Neuronal stem cell (in vitro differentiated cells): ENCODE results near the gene MAN1A2.

Source experiments
- DNase-seq: peaks from one replicate; pipeline ENCODE4 v3.0.0-alpha.2; 2013; ENCODE audit warnings: low spot score
- H2AFZ ChIP-seq: one replicate; pipeline ENCODE4 v1.6.1; 2013; ENCODE audit warnings: mild to moderate bottlenecking, low read length, inconsistent platforms
- H2AK5ac ChIP-seq: 2 replicates; pipeline ENCODE4 v1.6.1; 2013; ENCODE audit warnings: low read depth, mild to moderate bottlenecking, inconsistent platforms, low read length, moderate library complexity, mixed read lengths
- H2BK120ac ChIP-seq: 2 replicates; pipeline ENCODE4 v1.6.1; 2013; ENCODE audit warnings: low read depth, mild to moderate bottlenecking, inconsistent platforms, low read length, moderate library complexity, mixed read lengths
- H2BK12ac ChIP-seq: one replicate; pipeline ENCODE4 v1.6.1; 2013; ENCODE audit warnings: low read length, inconsistent platforms
- H2BK15ac ChIP-seq: 2 replicates; pipeline ENCODE4 v1.6.1; 2013; ENCODE audit warnings: mild to moderate bottlenecking, low read length, inconsistent platforms, mixed read lengths
- H2BK5ac ChIP-seq: one replicate; pipeline ENCODE4 v1.6.1; 2013; ENCODE audit warnings: inconsistent platforms, mild to moderate bottlenecking, low read length, moderate library complexity
- H3K14ac ChIP-seq: one replicate; pipeline ENCODE4 v1.6.1; 2013; ENCODE audit warnings: low read length, inconsistent platforms
- H3K18ac ChIP-seq: 2 replicates; pipeline ENCODE4 v1.6.1; 2013; ENCODE audit warnings: low read length, inconsistent platforms
- H3K23ac ChIP-seq: 2 replicates; pipeline ENCODE4 v1.6.1; 2013; ENCODE audit warnings: low read depth, mild to moderate bottlenecking, mixed read lengths, low read length, inconsistent platforms; ENCODE audit not compliant: poor library complexity
- H3K27ac ChIP-seq: replicated peaks from 3 replicates; pipeline ENCODE4 v1.5.1; 2013; ENCODE audit warnings: low read length, inconsistent platforms
- H3K27me3 ChIP-seq, 3 experiments: 2 replicates each; pipeline ENCODE4 v1.6.1; 2013; ENCODE audit warnings: low read length in 3 of 3, mild to moderate bottlenecking in 2 of 3, inconsistent platforms in 1 of 3, low read depth in 1 of 3, mixed read lengths in 1 of 3, moderate library complexity in 1 of 3; ENCODE audit not compliant: control insufficient read depth in 3 of 3, insufficient read depth in 3 of 3
- H3K36me3 ChIP-seq, 2 donors: replicated peaks in 1 of 2; 2 replicates each; pipeline ENCODE4 v1.6.1; 2013; ENCODE audit warnings: low read length in 2 of 2; ENCODE audit not compliant: control insufficient read depth in 2 of 2, insufficient read depth in 2 of 2
- H3K4ac ChIP-seq: 2 replicates; pipeline ENCODE4 v1.6.1; 2013; ENCODE audit warnings: inconsistent platforms, mild to moderate bottlenecking, low read length, moderate library complexity
- H3K4me1 ChIP-seq, 2 donors: 1 replicate in 1 of 2; 2 replicates in 1 of 2; pipeline ENCODE4 v1.6.1; 2013; ENCODE audit warnings: low read length in 2 of 2, low read depth in 1 of 2; ENCODE audit not compliant: control insufficient read depth in 2 of 2, insufficient read depth in 1 of 2
- H3K4me2 ChIP-seq: one replicate; pipeline ENCODE4 v1.6.1; 2013; ENCODE audit warnings: mild to moderate bottlenecking, low read length, inconsistent platforms; ENCODE audit not compliant: insufficient read depth, poor library complexity, severe bottlenecking
- H3K4me3 ChIP-seq, 2 donors: 2 replicates each; pipeline ENCODE4 v1.5.1; 2013; ENCODE audit warnings: low read length in 2 of 2, mild to moderate bottlenecking in 2 of 2, inconsistent platforms in 1 of 2, moderate library complexity in 1 of 2
- H3K79me1 ChIP-seq: one replicate; pipeline ENCODE4 v1.6.1; 2013; ENCODE audit warnings: low read depth, mild to moderate bottlenecking, inconsistent platforms, low read length, moderate library complexity
- H3K9ac ChIP-seq: one replicate; pipeline ENCODE4 v1.6.1; 2013; ENCODE audit warnings: mild to moderate bottlenecking, low read depth, low read length, inconsistent platforms; ENCODE audit not compliant: poor library complexity
- H3K9me3 ChIP-seq, 2 donors: replicated peaks in 1 of 2; 2 replicates each; pipeline versions ENCODE3 to v1.6.1; 2013; ENCODE audit warnings: low read length in 2 of 2, mild to moderate bottlenecking in 2 of 2, inconsistent platforms in 1 of 2, low read depth in 1 of 2, mixed read lengths in 1 of 2, moderate library complexity in 1 of 2; ENCODE audit not compliant: control insufficient read depth in 2 of 2, insufficient read depth in 1 of 2
- H4K8ac ChIP-seq: one replicate; pipeline ENCODE4 v1.6.1; 2013; ENCODE audit warnings: low read depth, mild to moderate bottlenecking, inconsistent platforms, low read length, moderate library complexity
- H4K91ac ChIP-seq: one replicate; pipeline ENCODE4 v1.6.1; 2013; ENCODE audit warnings: low read length, low read depth, mild to moderate bottlenecking, inconsistent platforms; ENCODE audit not compliant: poor library complexity
- WGBS, 2 donors: extraction: QIAGEN DNeasy Blood & Tissue Kit; methylation state at CpG; one replicate each; pipeline ENCODE4 v1.1.7; 2013; ENCODE audit warnings: missing lambda C conversion rate in 2 of 2, mixed read lengths in 1 of 2; ENCODE audit not compliant: insufficient read length in 2 of 2, insufficient replicate concordance in 1 of 2; ENCODE audit errors: extremely low coverage in 2 of 2; 5-methylcytosine and 5-hydroxymethylcytosine counted together

The MAN1A2 gene

DNA sequence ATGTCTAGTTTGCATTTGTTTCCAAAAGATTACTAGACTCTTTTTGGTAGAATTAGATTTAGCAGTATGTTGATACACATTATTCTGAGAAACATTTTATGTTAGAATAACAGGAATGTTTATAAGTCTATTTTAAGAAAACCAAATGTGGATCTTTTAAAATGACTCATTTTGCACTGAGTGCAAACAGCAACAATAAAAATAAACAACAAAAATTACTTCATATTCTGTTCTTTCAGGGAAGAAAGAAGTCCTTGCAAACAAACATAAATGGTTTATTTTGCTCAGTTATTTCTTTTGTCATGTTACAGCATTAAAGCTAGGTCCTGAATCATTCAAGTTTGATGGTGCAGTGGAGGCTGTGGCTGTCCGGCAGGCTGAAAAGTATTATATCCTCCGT, 131.8 kb downstream of the MAN1A2 start:
- no CpG with 5 or more reads among the region's 2 CpGs for WGBS, 2 donors
- DNase-seq, result no peak

DNA sequence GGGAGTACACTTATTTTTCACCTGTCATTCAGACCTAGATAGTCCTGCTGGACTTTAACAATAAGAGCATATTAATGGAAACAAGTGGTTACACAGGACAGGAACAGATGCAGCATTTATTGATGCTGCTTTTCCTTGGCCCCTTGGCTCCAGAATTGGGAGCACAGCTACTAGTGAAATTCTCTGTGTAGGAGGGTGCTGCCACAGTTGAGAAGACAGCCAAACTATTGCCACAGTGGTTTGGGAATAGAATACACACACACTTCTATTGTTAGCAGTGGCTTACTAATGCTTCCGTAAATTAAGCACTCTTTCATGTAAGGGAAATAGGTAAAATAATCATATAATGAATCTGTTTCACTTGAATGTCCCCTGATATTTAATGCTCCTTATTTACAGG, 133.3 kb downstream of the MAN1A2 start:
- Histone ChIP-seq H3K9ac (no peak overlapping the region), H3K4ac (no peak overlapping the region), H3K9me3 (no peaks in the 10 kb centered on the region), H3K4me3 (no peak overlapping the region), H2BK120ac (no peak overlapping the region), H3K14ac (no peak overlapping the region), H3K27me3 (no peaks in the 10 kb centered on the region), H2AFZ (no peak overlapping the region), H3K23ac (no peak overlapping the region), H4K8ac (no peak overlapping the region), H2BK5ac (no peak overlapping the region), H3K4me2 (no peak overlapping the region), H2AK5ac (no peak overlapping the region), H3K18ac (no peak overlapping the region), H3K36me3 (peaks cover 0 to 18% of the 10 kb centered on the region in 2 donors), H4K91ac (no peak overlapping the region), H3K4me1 (no peaks in the 10 kb centered on the region), H2BK15ac (no peak overlapping the region), H3K79me1 (no peaks in the 10 kb centered on the region), H2BK12ac (no peak overlapping the region), H3K27ac (no peak overlapping the region)
- WGBS, 2 donors, result no CpG with 5 or more reads among the region's 1 CpG
- DNase-seq, result no peak

More for the DNA sequence above, 131.8 kb downstream of the MAN1A2 start:
- no peak overlapping the region for H3K27ac ChIP-seq
- peaks cover 0 to 13% of the 10 kb centered on the region in 2 donors for H3K36me3 ChIP-seq
- no peaks in the 10 kb centered on the region for H3K4me1 ChIP-seq
- H3K79me1 ChIP-seq, result no peaks in the 10 kb centered on the region
- H2BK120ac ChIP-seq, result no peak overlapping the region
- H2BK12ac ChIP-seq, result no peak overlapping the region
- H3K4me2 ChIP-seq, result no peak overlapping the region
- H4K91ac ChIP-seq, result no peak overlapping the region
- H2BK5ac ChIP-seq, result no peak overlapping the region
- no peak overlapping the region for H3K9ac ChIP-seq
- H4K8ac ChIP-seq, result no peak overlapping the region
- H3K4me3 ChIP-seq, result no peak overlapping the region
- no peak overlapping the region for H2BK15ac ChIP-seq
- no peak overlapping the region for H3K14ac ChIP-seq
- H2AK5ac ChIP-seq, result no peak overlapping the region
- H3K23ac ChIP-seq, result no peak overlapping the region
- no peaks in the 10 kb centered on the region for H3K9me3 ChIP-seq
- no peak overlapping the region for H2AFZ ChIP-seq
- H3K4ac ChIP-seq, result no peak overlapping the region
- no peak overlapping the region for H3K18ac ChIP-seq
- H3K27me3 ChIP-seq, result no peaks in the 10 kb centered on the region

DNA sequence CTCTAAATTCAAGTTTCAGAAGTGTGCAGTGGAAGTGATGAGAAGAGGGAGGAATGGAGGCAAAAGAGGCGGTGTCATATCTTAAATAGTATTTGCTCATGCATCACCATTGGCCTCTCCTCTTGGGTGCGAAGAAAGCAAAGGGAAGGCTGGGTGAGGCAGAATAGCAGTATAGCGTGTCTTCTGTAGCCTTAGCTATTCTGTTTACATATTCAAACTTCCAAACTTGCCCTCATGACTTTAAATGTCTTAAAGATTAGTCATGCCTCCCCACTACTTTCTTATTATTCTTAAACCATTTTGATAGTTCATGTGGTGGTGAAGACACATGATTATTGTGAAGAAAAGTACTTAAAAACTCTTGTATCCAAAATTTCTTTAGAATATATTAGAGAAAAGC, 134.0 kb downstream of the MAN1A2 start:
- Histone ChIP-seq H2BK120ac (no peak overlapping the region), H3K23ac (no peak overlapping the region), H2AK5ac (no peak overlapping the region), H2BK15ac (no peak overlapping the region), H2BK5ac (no peak overlapping the region), H3K27me3 (no peaks in the 10 kb centered on the region), H3K18ac (no peak overlapping the region), H3K9me3 (no peaks in the 10 kb centered on the region), H3K4me1 (no peaks in the 10 kb centered on the region), H3K4me3 (no peak overlapping the region), H4K91ac (no peak overlapping the region), H3K4ac (no peak overlapping the region), H3K4me2 (no peak overlapping the region), H3K27ac (no peak overlapping the region), H3K79me1 (no peaks in the 10 kb centered on the region), H2AFZ (no peak overlapping the region), H4K8ac (no peak overlapping the region), H3K14ac (no peak overlapping the region), H3K9ac (no peak overlapping the region), H2BK12ac (no peak overlapping the region), H3K36me3 (peaks cover 0 to 18% of the 10 kb centered on the region in 2 donors)
- no peak for DNase-seq
- no CpG with 5 or more reads among the region's 3 CpGs for WGBS, 2 donors

DNA sequence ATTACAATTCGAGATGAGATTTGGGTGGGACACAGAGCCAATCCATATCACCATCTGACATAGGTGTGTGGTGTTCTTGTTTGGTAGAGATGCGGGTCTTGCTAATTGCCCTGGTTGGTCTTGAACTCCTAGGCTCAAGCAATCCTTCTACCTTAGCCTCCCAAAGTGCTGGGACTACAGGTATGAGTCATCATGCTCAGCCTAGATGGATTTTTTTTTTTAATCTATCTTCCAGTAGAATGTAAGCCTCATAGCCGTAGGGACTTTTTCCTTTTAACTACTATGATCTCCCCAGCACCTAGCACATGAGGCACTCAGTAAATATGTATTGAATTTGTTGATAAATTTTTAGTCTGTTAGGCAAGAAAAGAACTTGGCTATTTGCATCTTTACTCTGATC, 144.0 kb downstream of the MAN1A2 start:
- Histone ChIP-seq H3K4me2 (no peak overlapping the region), H2BK5ac (no peak overlapping the region), H3K9me3 (no peaks in the 10 kb centered on the region), H3K36me3 (peaks cover 0 to 12% of the 10 kb centered on the region in 2 donors), H2BK15ac (no peak overlapping the region), H2AFZ (no peak overlapping the region), H4K91ac (no peak overlapping the region), H3K27me3 (no peaks in the 10 kb centered on the region), H3K79me1 (no peaks in the 10 kb centered on the region), H3K18ac (no peak overlapping the region), H4K8ac (no peak overlapping the region), H2AK5ac (no peak overlapping the region), H3K4me1 (no peaks in the 10 kb centered on the region), H3K27ac (no peak overlapping the region), H3K14ac (no peak overlapping the region), H3K23ac (no peak overlapping the region), H3K4ac (no peak overlapping the region), H3K4me3 (no peak overlapping the region), H2BK120ac (no peak overlapping the region), H3K9ac (no peak overlapping the region), H2BK12ac (no peak overlapping the region)
- WGBS, 2 donors, result no CpG with 5 or more reads among the region's 3 CpGs
- no peak for DNase-seq
